B cell (primary cell): ENCODE measurements around the gene UNC5C. TPM values are rescaled to one million over a fixed set of nuclear protein-coding genes. Genes with fewer than 3 reads are reported as not detected.

ENCODE experiments used
- ATAC-seq: fragments of 200-7000 bp; cut with Tn5 transposase; one replicate; pipeline ENCODE4 v1.10.0; 2021; ENCODE audit warnings: low read depth, mild to moderate bottlenecking, moderate number of reproducible peaks, moderate library complexity
- CTCF ChIA-PET: fragments of 350-600 bp; sonication (Branson Sonifier 250); formaldehyde crosslinking; loops from one replicate; lab custom pipeline; 2021; ENCODE audit warnings: antibody characterized with exemption, inconsistent platforms; lab: Charles Lee
- POLR2A ChIA-PET: fragments of 350-600 bp; sonication (Branson Sonifier 250); formaldehyde crosslinking; loops from one replicate; lab custom pipeline; 2021; ENCODE audit warnings: antibody characterized with exemption; lab: Charles Lee
- DNase-seq: peaks from one replicate; pipeline ENCODE4 v3.0.0; 2013
- H2AFZ ChIP-seq: 2 replicates; pipeline ENCODE4 v1.6.1; 2012; ENCODE audit warnings: mild to moderate bottlenecking, low read depth, low read length; ENCODE audit not compliant: insufficient read depth, poor library complexity, severe bottlenecking
- H3K27ac ChIP-seq, 2 donors: 1 replicate in 1 of 2; 2 replicates in 1 of 2; pipeline ENCODE4 v1.5.1; 2012 to 2013; ENCODE audit warnings: low read length in 2 of 2, mild to moderate bottlenecking in 2 of 2, moderate library complexity in 1 of 2
- H3K27me3 ChIP-seq, 4 experiments: fragments of 200-600 bp in 1 of 4; sonication (generic) in 1 of 4; replicated peaks in 1 of 4; 1 replicate in 2 of 4; 2 replicates in 2 of 4; pipeline versions ENCODE4 v1.6.1 to v1.7.0; 2013 to 2016; ENCODE audit warnings: low read length in 3 of 4, mild to moderate bottlenecking in 2 of 4, mixed read lengths in 1 of 4, moderate library complexity in 1 of 4; ENCODE audit not compliant: insufficient read depth in 4 of 4, control insufficient read depth in 3 of 4; ENCODE audit errors: control extremely low read depth in 1 of 4
- H3K36me3 ChIP-seq, 2 experiments: replicated peaks in 1 of 2; 1 replicate in 1 of 2; 2 replicates in 1 of 2; pipeline versions ENCODE4 v1.6.1 to v1.7.1; 2013; ENCODE audit warnings: low read length in 1 of 2; ENCODE audit not compliant: insufficient read depth in 2 of 2, control insufficient read depth in 1 of 2; ENCODE audit errors: control extremely low read depth in 1 of 2, extremely low read depth in 1 of 2
- H3K4me1 ChIP-seq, 2 donors: fragments of 200-600 bp in 1 of 2; sonication (generic) in 1 of 2; 1 replicate in 1 of 2; 2 replicates in 1 of 2; pipeline versions ENCODE4 v1.5.1 to v1.6.1; 2013 to 2017; ENCODE audit warnings: low read length in 2 of 2; ENCODE audit not compliant: control insufficient read depth in 2 of 2, insufficient read depth in 2 of 2
- H3K4me2 ChIP-seq: replicated peaks from 2 replicates; pipeline ENCODE3; 2012; ENCODE audit warnings: mild to moderate bottlenecking, low read depth, low read length; ENCODE audit not compliant: poor library complexity, severe bottlenecking
- H3K4me3 ChIP-seq, 5 experiments: fragments of 200-600 bp in 1 of 5; sonication (generic) in 1 of 5; 1 replicate in 3 of 5; 2 replicates in 2 of 5; pipeline versions ENCODE4 v1.5.1 to v1.7.0; 2011 to 2016; ENCODE audit warnings: low read length in 4 of 5, mild to moderate bottlenecking in 4 of 5, low read depth in 2 of 5, control low read depth in 1 of 5, moderate library complexity in 1 of 5; ENCODE audit not compliant: insufficient read depth in 1 of 5; ENCODE audit errors: control extremely low read depth in 1 of 5, extremely low read depth in 1 of 5
- H3K79me2 ChIP-seq: fragments of 200-600 bp; sonication (generic); one replicate; pipeline ENCODE4 v1.6.0; 2016; ENCODE audit warnings: low read length; ENCODE audit not compliant: control insufficient read depth, insufficient read depth
- H3K9ac ChIP-seq: fragments of 200-600 bp; sonication (generic); 2 replicates; pipeline ENCODE4 v1.6.1; 2017; ENCODE audit warnings: mild to moderate bottlenecking, low read length, moderate library complexity
- H3K9me3 ChIP-seq, 3 donors: one replicate each; pipeline versions ENCODE4 v1.6.1 to v1.7.1; 2013; ENCODE audit warnings: low read length in 2 of 3; ENCODE audit not compliant: control insufficient read depth in 2 of 3, insufficient read depth in 1 of 3; ENCODE audit errors: control extremely low read depth in 1 of 3
- H4K20me1 ChIP-seq: 2 replicates; pipeline ENCODE4 v1.6.0; 2012; ENCODE audit warnings: mild to moderate bottlenecking, low read length; ENCODE audit not compliant: insufficient read depth, control insufficient read depth, poor library complexity, severe bottlenecking
- H3K27ac Mint-ChIP-seq: one replicate; pipeline ENCODE4 v1.8.0; 2021; ENCODE audit warnings: mixed read lengths
- H3K27me3 Mint-ChIP-seq: one replicate; pipeline ENCODE4 v1.8.0; 2021; ENCODE audit warnings: mixed read lengths
- H3K4me1 Mint-ChIP-seq: one replicate; pipeline ENCODE4 v1.8.0; 2021; ENCODE audit warnings: mixed read lengths
- H3K4me3 Mint-ChIP-seq: one replicate; pipeline ENCODE4 v1.8.0; 2021; ENCODE audit warnings: mixed read lengths
- H3K9me3 Mint-ChIP-seq: one replicate; pipeline ENCODE4 v1.8.0; 2022; ENCODE audit warnings: mixed read lengths; ENCODE audit not compliant: insufficient read depth
- CTCF ChIP-seq: fragments of 200-600 bp; IDR thresholded peaks from one replicate; pipeline ENCODE4 v1.8.0; 2022; ENCODE audit warnings: antibody characterized with exemption, mild to moderate bottlenecking
- EZH2 ChIP-seq: IDR thresholded peaks from 2 replicates; pipeline ENCODE4 v1.6.1; 2012; ENCODE audit warnings: borderline replicate concordance, low read depth, mild to moderate bottlenecking, moderate library complexity, low read length; ENCODE audit not compliant: insufficient read depth, poor library complexity, severe bottlenecking
- WGBS: methylation state at CpG from one replicate; pipeline ENCODE4 v1.1.5; 2013; ENCODE audit warnings: missing lambda C conversion rate; ENCODE audit not compliant: insufficient coverage; 5-methylcytosine and 5-hydroxymethylcytosine counted together
- intact Hi-C: fragments of 100-400 bp; cut with micrococcal nuclease; formaldehyde crosslinking; loops from one replicate; pipeline ENCODE4 v1.10.0; 2022
- polyA plus RNA-seq: library from polyadenylated mRNA; depleted of rRNA; stranded (reverse); fragments of >200 nt; gene quantifications from 2 replicates; pipeline ENCODE4 v1.2.3, GENCODE V29; 2012
- total RNA-seq, 2 donors: library from RNA; stranded (reverse); fragments of 120-200 nt in 1 of 2; gene quantifications; 1 replicate in 1 of 2; 2 replicates in 1 of 2; pipeline versions ENCODE4 v1.2.3 to v1.2.4, GENCODE V29; 2013 to 2022

Gene UNC5C
- total and polyA plus RNA-seq, 2 donors (not counting 1 experiment from before 2014, with no cell fraction given) = not detected

- Histone ChIP-seq H3K4me1 (no peaks in the 10 kb centered on the region), H3K36me3 (no peaks in the 10 kb centered on the region), H3K27ac (no peak overlapping the region), H3K9ac (no peak overlapping the region), H3K4me2 (no peak overlapping the region), H3K27me3 (no peaks in the 10 kb centered on the region), H3K79me2 (no peaks in the 10 kb centered on the region), H4K20me1 (no peaks in the 10 kb centered on the region), H2AFZ (no peak overlapping the region), H3K4me3 (no peak overlapping the region), H3K9me3 (no peaks in the 10 kb centered on the region)
- WGBS = 68% methylated on average over 3 of the region's 4 CpGs
- POLR2A ChIA-PET = no interaction called here
- H3K9me3 Mint-ChIP-seq = no peaks in the 10 kb centered on the region
- intact Hi-C loops = no loop called here
- ATAC-seq = no peak
- no peak overlapping the region for H3K27ac Mint-ChIP-seq
- no peaks in the 10 kb centered on the region for H3K27me3 Mint-ChIP-seq
- no peak for TF ChIP-seq CTCF
- no peak for TF ChIP-seq EZH2
- CTCF ChIA-PET = no interaction called here
- no peak for DNase-seq
- no peak overlapping the region for H3K4me3 Mint-ChIP-seq
- no peaks in the 10 kb centered on the region for H3K4me1 Mint-ChIP-seq
Measured at GRCh38 chr4:95410387-95410977, 138.3 kb downstream of the UNC5C start.

- H3K4me3 ChIP-seq = no peak overlapping the region
- intact Hi-C loops = no loop called here
- no peak overlapping the region for H3K9ac ChIP-seq
- H4K20me1 ChIP-seq = no peaks in the 10 kb centered on the region
- no peak overlapping the region for H2AFZ ChIP-seq
- no peaks in the 10 kb centered on the region for H3K27me3 Mint-ChIP-seq
- ATAC-seq = no peak
- H3K4me1 Mint-ChIP-seq = no peaks in the 10 kb centered on the region
- no peaks in the 10 kb centered on the region for H3K9me3 Mint-ChIP-seq
- WGBS = no CpG with 5 or more reads among the region's 2 CpGs
- H3K4me1 ChIP-seq = no peaks in the 10 kb centered on the region
- ChIA-PET POLR2A (no interaction called here), CTCF (no interaction called here)
- H3K36me3 ChIP-seq = no peaks in the 10 kb centered on the region
- H3K27ac Mint-ChIP-seq = no peak overlapping the region
- H3K4me3 Mint-ChIP-seq = no peak overlapping the region
- no peaks in the 10 kb centered on the region for H3K9me3 ChIP-seq
- no peak overlapping the region for H3K27ac ChIP-seq
- no peaks in the 10 kb centered on the region for H3K27me3 ChIP-seq
- H3K79me2 ChIP-seq = no peaks in the 10 kb centered on the region
- no peak for DNase-seq
- no peak for TF ChIP-seq CTCF
- TF ChIP-seq EZH2 = no peak
- no peak overlapping the region for H3K4me2 ChIP-seq
Measured at GRCh38 chr4:95409750-95410149, 139.0 kb downstream of the UNC5C start.
